ENCODE data around the gene CDH5.

Gene CDH5

GRCh38 chr16:66375451-66375850 lies 9.0 kb downstream of the CDH5 start:
- no peak for DNase-seq

GRCh38 chr16:66376114-66376513 lies 9.6 kb downstream of the CDH5 start:
- DNase-seq = no peak

GRCh38 chr16:66376577-66377305 lies 10.2 kb downstream of the CDH5 start:
- DNase-seq = no peak

GRCh38 chr16:66377324-66377723 lies 10.8 kb downstream of the CDH5 start:
- DNase-seq = no peak

- no peak for DNase-seq
Measured at GRCh38 chr16:66378741-66379570, 12.5 kb downstream of the CDH5 start.

GRCh38 chr16:66379571-66379941 lies 13.1 kb downstream of the CDH5 start:
- DNase-seq = no peak

- DNase-seq = no peak
Measured at GRCh38 chr16:66380421-66380820, 13.9 kb downstream of the CDH5 start.

- no peak for DNase-seq
Measured at GRCh38 chr16:66381585-66382170, 15.2 kb downstream of the CDH5 start.

- no peak for DNase-seq
Measured at GRCh38 chr16:66382171-66382965, 15.9 kb downstream of the CDH5 start.

GRCh38 chr16:66382966-66383299 lies 16.4 kb downstream of the CDH5 start:
- DNase-seq = no peak

GRCh38 chr16:66383551-66383950 lies 17.1 kb downstream of the CDH5 start:
- no peak for DNase-seq

- no peak for DNase-seq
Measured at GRCh38 chr16:66385415-66385814, 18.9 kb downstream of the CDH5 start.

- DNase-seq = no peak
Measured at GRCh38 chr16:66386629-66387622, 20.4 kb downstream of the CDH5 start.

GRCh38 chr16:66387817-66388332 lies 21.4 kb downstream of the CDH5 start:
- DNase-seq = no peak

GRCh38 chr16:66388350-66389139 lies 22.1 kb downstream of the CDH5 start:
- no peak for DNase-seq

GRCh38 chr16:66389256-66390176 lies 23.0 kb downstream of the CDH5 start:
- no peak for DNase-seq

- no peak for DNase-seq
Measured at GRCh38 chr16:66390346-66391108, 24.0 kb downstream of the CDH5 start.

- no peak for DNase-seq
Measured at GRCh38 chr16:66391726-66392670, 25.5 kb downstream of the CDH5 start.

Measured in SHP77 (cell line).